Measurements from ENCODE around the gene SH3PXD2A. TPM values are rescaled to one million over a fixed set of nuclear protein-coding genes. Genes with fewer than 3 reads are reported as not detected.

The SH3PXD2A gene
- total and polyA plus RNA-seq, 10 of the 15 experiments (the other 5 are each of a cell fraction or from before 2014, with no cell fraction given): 0.63 to 14.0 (median 4.4) TPM

DNA sequence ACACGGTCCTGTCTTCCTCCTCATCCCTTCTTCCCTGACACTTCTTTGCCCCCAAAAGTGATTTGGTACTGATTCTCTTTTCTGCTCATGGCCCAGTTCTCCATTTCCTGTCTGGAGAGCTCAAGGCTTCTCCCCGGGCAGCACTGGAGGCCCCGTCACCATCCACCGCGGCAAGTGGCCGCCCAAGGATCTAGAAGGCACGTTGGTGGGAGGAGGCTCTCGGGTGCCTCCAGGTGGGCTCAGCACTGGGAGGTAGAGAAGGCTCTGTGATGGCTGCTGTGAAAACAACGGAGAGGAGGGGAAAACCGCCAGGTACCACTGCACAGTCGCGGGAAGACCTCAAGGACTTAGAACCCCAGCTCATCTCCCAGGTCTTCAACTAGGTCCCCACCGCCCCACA lies 227.5 kb downstream of the SH3PXD2A start:
- ATAC-seq (no peak), DNase-seq (ENCODE audit: low read depth, low spot score) (no peak), FAIRE-seq (no peak)
- CTCF ChIA-PET: no interaction called here
- WGBS (ENCODE audit: insufficient coverage, insufficient replicate concordance, low lambda C conversion rate, missing lambda C conversion rate): 89% methylated on average over 13 of the region's 13 CpGs
- Histone ChIP-seq H4K20me1 (ENCODE audit: control insufficient read depth, insufficient read depth) (no peaks in the 10 kb centered on the region), H3K4me1 (ENCODE audit: control insufficient read depth, insufficient read depth, low read length) (peaks cover 11% of the 10 kb centered on the region), H3K27me3 (replicated peaks in 1 of 2; ENCODE audit: control insufficient read depth in 2 of 2, insufficient read depth in 2 of 2, low read length in 1 of 2) (no peaks in the 10 kb centered on the region), H2AFZ (ENCODE audit: control insufficient read depth, low read depth, low read length) (no peak overlapping the region), H3K4me2 (ENCODE audit: control insufficient read depth, insufficient read depth) (no peak overlapping the region), H3K9ac (ENCODE audit: control insufficient read depth, insufficient read depth, low read length) (no peak overlapping the region), H3K9me3 (replicated peaks; ENCODE audit: control insufficient read depth, insufficient read depth, low read length) (no peaks in the 10 kb centered on the region), H3K36me3 (ENCODE audit: control insufficient read depth in 2 of 2, insufficient read depth in 2 of 2, low read length in 1 of 2) (peaks cover 20 to 33% of the 10 kb centered on the region in 2 experiments), H3K79me2 (ENCODE audit: control insufficient read depth, insufficient read depth, low read length) (no peaks in the 10 kb centered on the region; the same call in 1 of the 2 replicates), H3K4me3 (no peak overlapping the region), H3K27ac (ENCODE audit: control insufficient read depth, insufficient read depth) (no peak overlapping the region)
- RAD21 ChIA-PET (ENCODE audit: unreplicated experiment): no interaction called here
- intact Hi-C loops (cut with micrococcal nuclease; ENCODE audit: unreplicated experiment) (no loop called here), in situ Hi-C loops (cut with MboI) (no loop called here)
- SMC1A ChIA-PET (ENCODE audit: uncharacterized antibody, unreplicated experiment): no interaction called here
- POLR2A ChIA-PET: no interaction called here
- no TSS peak for BruUV-seq (replicated peaks)
- TF ChIP-seq WRNIP1 (IDR thresholded peaks at IDR 0.05; ENCODE audit: borderline replicate concordance, low read depth, low read length): no peak
- TF ChIP-seq TCF3 (IDR thresholded peaks at IDR 0.05; ENCODE audit: borderline replicate concordance, insufficient read depth, low read depth, low read length): no peak
- no peak for TF ChIP-seq STAT1 (conservative IDR thresholded peaks at IDR 0.05)
- TF ChIP-seq, protein P1, sequence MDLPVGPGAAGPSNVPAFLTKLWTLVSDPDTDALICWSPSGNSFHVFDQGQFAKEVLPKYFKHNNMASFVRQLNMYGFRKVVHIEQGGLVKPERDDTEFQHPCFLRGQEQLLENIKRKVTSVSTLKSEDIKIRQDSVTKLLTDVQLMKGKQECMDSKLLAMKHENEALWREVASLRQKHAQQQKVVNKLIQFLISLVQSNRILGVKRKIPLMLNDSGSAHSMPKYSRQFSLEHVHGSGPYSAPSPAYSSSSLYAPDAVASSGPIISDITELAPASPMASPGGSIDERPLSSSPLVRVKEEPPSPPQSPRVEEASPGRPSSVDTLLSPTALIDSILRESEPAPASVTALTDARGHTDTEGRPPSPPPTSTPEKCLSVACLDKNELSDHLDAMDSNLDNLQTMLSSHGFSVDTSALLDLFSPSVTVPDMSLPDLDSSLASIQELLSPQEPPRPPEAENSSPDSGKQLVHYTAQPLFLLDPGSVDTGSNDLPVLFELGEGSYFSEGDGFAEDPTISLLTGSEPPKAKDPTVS (IDR thresholded peaks at IDR 0.05; ENCODE audit: low read depth, low read length): no peak
- TF ChIP-seq, protein P2, sequence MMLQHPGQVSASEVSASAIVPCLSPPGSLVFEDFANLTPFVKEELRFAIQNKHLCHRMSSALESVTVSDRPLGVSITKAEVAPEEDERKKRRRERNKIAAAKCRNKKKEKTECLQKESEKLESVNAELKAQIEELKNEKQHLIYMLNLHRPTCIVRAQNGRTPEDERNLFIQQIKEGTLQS (IDR thresholded peaks at IDR 0.05; ENCODE audit: borderline replicate concordance, extremely low read depth, low read depth, low read length): no peak
- no peak for TF ChIP-seq GATAD2B (conservative IDR thresholded peaks at IDR 0.05; ENCODE audit: low read depth)
- TF ChIP-seq, protein P3, sequence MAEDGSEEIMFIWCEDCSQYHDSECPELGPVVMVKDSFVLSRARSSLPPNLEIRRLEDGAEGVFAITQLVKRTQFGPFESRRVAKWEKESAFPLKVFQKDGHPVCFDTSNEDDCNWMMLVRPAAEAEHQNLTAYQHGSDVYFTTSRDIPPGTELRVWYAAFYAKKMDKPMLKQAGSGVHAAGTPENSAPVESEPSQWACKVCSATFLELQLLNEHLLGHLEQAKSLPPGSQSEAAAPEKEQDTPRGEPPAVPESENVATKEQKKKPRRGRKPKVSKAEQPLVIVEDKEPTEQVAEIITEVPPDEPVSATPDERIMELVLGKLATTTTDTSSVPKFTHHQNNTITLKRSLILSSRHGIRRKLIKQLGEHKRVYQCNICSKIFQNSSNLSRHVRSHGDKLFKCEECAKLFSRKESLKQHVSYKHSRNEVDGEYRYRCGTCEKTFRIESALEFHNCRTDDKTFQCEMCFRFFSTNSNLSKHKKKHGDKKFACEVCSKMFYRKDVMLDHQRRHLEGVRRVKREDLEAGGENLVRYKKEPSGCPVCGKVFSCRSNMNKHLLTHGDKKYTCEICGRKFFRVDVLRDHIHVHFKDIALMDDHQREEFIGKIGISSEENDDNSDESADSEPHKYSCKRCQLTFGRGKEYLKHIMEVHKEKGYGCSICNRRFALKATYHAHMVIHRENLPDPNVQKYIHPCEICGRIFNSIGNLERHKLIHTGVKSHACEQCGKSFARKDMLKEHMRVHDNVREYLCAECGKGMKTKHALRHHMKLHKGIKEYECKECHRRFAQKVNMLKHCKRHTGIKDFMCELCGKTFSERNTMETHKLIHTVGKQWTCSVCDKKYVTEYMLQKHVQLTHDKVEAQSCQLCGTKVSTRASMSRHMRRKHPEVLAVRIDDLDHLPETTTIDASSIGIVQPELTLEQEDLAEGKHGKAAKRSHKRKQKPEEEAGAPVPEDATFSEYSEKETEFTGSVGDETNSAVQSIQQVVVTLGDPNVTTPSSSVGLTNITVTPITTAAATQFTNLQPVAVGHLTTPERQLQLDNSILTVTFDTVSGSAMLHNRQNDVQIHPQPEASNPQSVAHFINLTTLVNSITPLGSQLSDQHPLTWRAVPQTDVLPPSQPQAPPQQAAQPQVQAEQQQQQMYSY (CRISPR knock-in tag; IDR thresholded peaks at IDR 0.05): no peak
- TF ChIP-seq YBX1 (IDR thresholded peaks at IDR 0.05): no peak
- no peak for TF ChIP-seq IKZF2 (IDR thresholded peaks at IDR 0.05)
- TF ChIP-seq CEBPB (IDR thresholded peaks at IDR 0.05; ENCODE audit: borderline replicate concordance in 1 of 2, low read depth in 2 of 2, low read length in 2 of 2): no peak
- TF ChIP-seq, protein P4, sequence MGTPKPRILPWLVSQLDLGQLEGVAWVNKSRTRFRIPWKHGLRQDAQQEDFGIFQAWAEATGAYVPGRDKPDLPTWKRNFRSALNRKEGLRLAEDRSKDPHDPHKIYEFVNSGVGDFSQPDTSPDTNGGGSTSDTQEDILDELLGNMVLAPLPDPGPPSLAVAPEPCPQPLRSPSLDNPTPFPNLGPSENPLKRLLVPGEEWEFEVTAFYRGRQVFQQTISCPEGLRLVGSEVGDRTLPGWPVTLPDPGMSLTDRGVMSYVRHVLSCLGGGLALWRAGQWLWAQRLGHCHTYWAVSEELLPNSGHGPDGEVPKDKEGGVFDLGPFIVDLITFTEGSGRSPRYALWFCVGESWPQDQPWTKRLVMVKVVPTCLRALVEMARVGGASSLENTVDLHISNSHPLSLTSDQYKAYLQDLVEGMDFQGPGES (IDR thresholded peaks at IDR 0.05): no peak
- no peak for TF ChIP-seq GABPA (IDR thresholded peaks at IDR 0.05; ENCODE audit: low read depth)
- TF ChIP-seq, protein P5, sequence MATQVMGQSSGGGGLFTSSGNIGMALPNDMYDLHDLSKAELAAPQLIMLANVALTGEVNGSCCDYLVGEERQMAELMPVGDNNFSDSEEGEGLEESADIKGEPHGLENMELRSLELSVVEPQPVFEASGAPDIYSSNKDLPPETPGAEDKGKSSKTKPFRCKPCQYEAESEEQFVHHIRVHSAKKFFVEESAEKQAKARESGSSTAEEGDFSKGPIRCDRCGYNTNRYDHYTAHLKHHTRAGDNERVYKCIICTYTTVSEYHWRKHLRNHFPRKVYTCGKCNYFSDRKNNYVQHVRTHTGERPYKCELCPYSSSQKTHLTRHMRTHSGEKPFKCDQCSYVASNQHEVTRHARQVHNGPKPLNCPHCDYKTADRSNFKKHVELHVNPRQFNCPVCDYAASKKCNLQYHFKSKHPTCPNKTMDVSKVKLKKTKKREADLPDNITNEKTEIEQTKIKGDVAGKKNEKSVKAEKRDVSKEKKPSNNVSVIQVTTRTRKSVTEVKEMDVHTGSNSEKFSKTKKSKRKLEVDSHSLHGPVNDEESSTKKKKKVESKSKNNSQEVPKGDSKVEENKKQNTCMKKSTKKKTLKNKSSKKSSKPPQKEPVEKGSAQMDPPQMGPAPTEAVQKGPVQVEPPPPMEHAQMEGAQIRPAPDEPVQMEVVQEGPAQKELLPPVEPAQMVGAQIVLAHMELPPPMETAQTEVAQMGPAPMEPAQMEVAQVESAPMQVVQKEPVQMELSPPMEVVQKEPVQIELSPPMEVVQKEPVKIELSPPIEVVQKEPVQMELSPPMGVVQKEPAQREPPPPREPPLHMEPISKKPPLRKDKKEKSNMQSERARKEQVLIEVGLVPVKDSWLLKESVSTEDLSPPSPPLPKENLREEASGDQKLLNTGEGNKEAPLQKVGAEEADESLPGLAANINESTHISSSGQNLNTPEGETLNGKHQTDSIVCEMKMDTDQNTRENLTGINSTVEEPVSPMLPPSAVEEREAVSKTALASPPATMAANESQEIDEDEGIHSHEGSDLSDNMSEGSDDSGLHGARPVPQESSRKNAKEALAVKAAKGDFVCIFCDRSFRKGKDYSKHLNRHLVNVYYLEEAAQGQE (IDR thresholded peaks at IDR 0.05; ENCODE audit: low read depth, low read length): no peak

Measured in GM12878 (cell line).